T47D (cell line): Measurements from ENCODE around the gene PGP.
"Not testable (repeated sequence)": the region's sequence is repeated elsewhere in the genome, so short reads cannot be mapped to it uniquely, and the experiment has no call there.

Experiments
- DNase-seq, 2 experiments: peaks; one replicate each; pipeline versions ENCODE4 v3.0.0 to v3.0.0-alpha.2; 2011 to 2012; ENCODE audit warnings: low read depth in 1 of 2, low spot score in 1 of 2
- JUND ChIP-seq: IDR thresholded peaks from 2 replicates; pipeline ENCODE4 v1.6.1; 2012; ENCODE audit warnings: low read depth
- in situ Hi-C: cut with HindIII; loops from 2 replicates; pipeline ENCODE4 v1.10.0; 2016; ENCODE audit warnings: low sequenced_read_pairs, low pct_unique_long_range_greater_than_20kb

PGP gene

GRCh38 chr16:2214719-2214968 is at the start of gene PGP:
TSS of gene PGP (minus strand) at chr16:2214840. CDS start at chr16:2214777, 63 bp downstream.
- no peak for DNase-seq
- in situ Hi-C loops = no loop called here
- no peak for TF ChIP-seq JUND

GRCh38 chr16:2263026-2263425 is 48.4 kb upstream of the PGP start:
- in situ Hi-C loops, DNase-seq: not testable (repeated sequence)

- in situ Hi-C loops = no loop called here
- no peak for DNase-seq
- no peak for TF ChIP-seq JUND
Measured at GRCh38 chr16:2260250-2260649, 45.6 kb upstream of the PGP start.

GRCh38 chr16:2258530-2258929 is 43.9 kb upstream of the PGP start:
- DNase-seq, in situ Hi-C loops: not testable (repeated sequence)

GRCh38 chr16:2257726-2258125 is 43.1 kb upstream of the PGP start:
- in situ Hi-C loops = no loop called here
- DNase-seq = no peak
- TF ChIP-seq JUND = no peak

- DNase-seq = no peak
- in situ Hi-C loops = no loop called here
- TF ChIP-seq JUND = no peak
Measured at GRCh38 chr16:2256531-2257140, 42.0 kb upstream of the PGP start.

- in situ Hi-C loops = no loop called here
- no peak for TF ChIP-seq JUND
- DNase-seq = no peak
Measured at GRCh38 chr16:2253293-2253692, 38.7 kb upstream of the PGP start.

- peak in 1 of 2 experiments; percentile 33 for DNase-seq
- TF ChIP-seq JUND = no peak
- in situ Hi-C loops = no loop called here
Measured at GRCh38 chr16:2252806-2253148, 38.1 kb upstream of the PGP start.

GRCh38 chr16:2251296-2252111 is 36.9 kb upstream of the PGP start, which contains the start of gene ECI1:
TSS of gene ECI1 (minus strand) at chr16:2251587. CDS start at chr16:2251566, 21 bp downstream.
- no peak for TF ChIP-seq JUND
- in situ Hi-C loops = no loop called here
- DNase-seq = peak; percentile 95 to 98

GRCh38 chr16:2250652-2251295 is 36.1 kb upstream of the PGP start:
- TF ChIP-seq JUND = no peak
- in situ Hi-C loops = no loop called here
- DNase-seq = peak in 1 of 2 experiments; percentile 38

GRCh38 chr16:2246301-2246885 is 31.8 kb upstream of the PGP start:
- no peak for TF ChIP-seq JUND
- DNase-seq = no peak
- in situ Hi-C loops = no loop called here

- DNase-seq = no peak
- in situ Hi-C loops = no loop called here
- no peak for TF ChIP-seq JUND
Measured at GRCh38 chr16:2244926-2245795, 30.5 kb upstream of the PGP start.
